ENCODE results near the gene GGT6. TPM values are rescaled to one million over a fixed set of nuclear protein-coding genes. Genes with fewer than 3 reads are reported as not detected.

The GGT6 gene
- polyA plus RNA-seq, 1 of the 3 experiments (the other 2 are of a cell fraction) = not detected

- CTCF ChIA-PET = interaction anchor here (1.0 to 6.8 kb wide), 5 partner anchors 7 to 40 kb away, joined by 4 to 74 read pairs (median 8); no protein-coding TSS in a partner anchor
- Histone ChIP-seq H3K4me2 (no peak overlapping the region), H3K79me2 (ENCODE audit: insufficient read depth) (no peaks in the 10 kb centered on the region), H3F3A (replicated peaks; ENCODE audit: insufficient read depth) (no peaks in the 10 kb centered on the region), H3K27ac (ENCODE audit: low read depth in 2 of 2, low read length in 1 of 2) (no peak overlapping the region), H3K9ac (no peak overlapping the region), H3K9me2 (no peaks in the 10 kb centered on the region), H3K4me1 (ENCODE audit: control insufficient read depth in 1 of 2, insufficient read depth in 2 of 2, low read depth in 1 of 2, low read length in 1 of 2) (peaks cover 0 to 27% of the 10 kb centered on the region in 2 experiments; a peak in 1 of 4 replicates), H3K9me3 (no peaks in the 10 kb centered on the region), H2AFZ (ENCODE audit: low read depth) (no peak overlapping the region), H3K36me3 (replicated peaks in 1 of 2; ENCODE audit: control insufficient read depth in 1 of 2, insufficient read depth in 2 of 2, low read length in 1 of 2) (no peaks in the 10 kb centered on the region), H3K27me3 (ENCODE audit: insufficient read depth) (peaks cover 62% of the 10 kb centered on the region), H3K4me3 (ENCODE audit: low read depth in 2 of 2, low read length in 1 of 2) (no peak overlapping the region), H4K20me1 (ENCODE audit: insufficient read depth) (no peaks in the 10 kb centered on the region)
- POLR2A ChIA-PET = no interaction called here
- DNase-seq = no peak
- WGBS (ENCODE audit: low lambda C conversion rate) = 20% methylated on average over 34 of the region's 57 CpGs
- TF ChIP-seq FOXM1 (IDR thresholded peaks at IDR 0.05; ENCODE audit: low read depth) (no peak), FOSL2 (IDR thresholded peaks at IDR 0.05; ENCODE audit: borderline replicate concordance, low read depth) (no peak), MXI1 (IDR thresholded peaks at IDR 0.05; ENCODE audit: low read depth, low read length) (no peak), YY1 (IDR thresholded peaks at IDR 0.05; ENCODE audit: low read depth) (no peak), TCF12 (IDR thresholded peaks at IDR 0.05) (no peak), NRF1 (IDR thresholded peaks at IDR 0.05; ENCODE audit: low read depth, low read length) (no peak), EZH2phosphoT487 (IDR thresholded peaks at IDR 0.05; ENCODE audit: borderline replicate concordance, low read depth) (no peak), MAX (IDR thresholded peaks at IDR 0.05; ENCODE audit: low read depth) (no peak), POLR2AphosphoS5 (IDR thresholded peaks at IDR 0.05; ENCODE audit: low read depth, low read length) (no peak), MEF2A (IDR thresholded peaks at IDR 0.05; ENCODE audit: borderline replicate concordance, low read depth) (no peak), RXRA (IDR thresholded peaks at IDR 0.05; ENCODE audit: borderline replicate concordance, low read depth) (no peak), FOXJ3 (CRISPR knock-in tag; IDR thresholded peaks at IDR 0.05) (no peak), REST (IDR thresholded peaks at IDR 0.05; ENCODE audit: low read depth, low read length) (no peak), SIN3A (IDR thresholded peaks at IDR 0.05; ENCODE audit: borderline replicate concordance, low read depth, low read length) (no peak), TEAD4 (IDR thresholded peaks at IDR 0.05; ENCODE audit: borderline replicate concordance, insufficient read depth) (no peak), PBX3 (IDR thresholded peaks at IDR 0.05) (no peak)
- TF ChIP-seq, protein P1, sequence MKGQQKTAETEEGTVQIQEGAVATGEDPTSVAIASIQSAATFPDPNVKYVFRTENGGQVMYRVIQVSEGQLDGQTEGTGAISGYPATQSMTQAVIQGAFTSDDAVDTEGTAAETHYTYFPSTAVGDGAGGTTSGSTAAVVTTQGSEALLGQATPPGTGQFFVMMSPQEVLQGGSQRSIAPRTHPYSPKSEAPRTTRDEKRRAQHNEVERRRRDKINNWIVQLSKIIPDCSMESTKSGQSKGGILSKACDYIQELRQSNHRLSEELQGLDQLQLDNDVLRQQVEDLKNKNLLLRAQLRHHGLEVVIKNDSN (IDR thresholded peaks at IDR 0.05; ENCODE audit: borderline replicate concordance, low read depth) = no peak
- TF ChIP-seq, protein P2, sequence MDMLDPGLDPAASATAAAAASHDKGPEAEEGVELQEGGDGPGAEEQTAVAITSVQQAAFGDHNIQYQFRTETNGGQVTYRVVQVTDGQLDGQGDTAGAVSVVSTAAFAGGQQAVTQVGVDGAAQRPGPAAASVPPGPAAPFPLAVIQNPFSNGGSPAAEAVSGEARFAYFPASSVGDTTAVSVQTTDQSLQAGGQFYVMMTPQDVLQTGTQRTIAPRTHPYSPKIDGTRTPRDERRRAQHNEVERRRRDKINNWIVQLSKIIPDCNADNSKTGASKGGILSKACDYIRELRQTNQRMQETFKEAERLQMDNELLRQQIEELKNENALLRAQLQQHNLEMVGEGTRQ (IDR thresholded peaks at IDR 0.05; ENCODE audit: borderline replicate concordance, low read depth, low read length) = no peak
Measured at GRCh38 chr17:4584917-4585637, 24.7 kb upstream of the GGT6 start.

Measured in SK-N-SH (cell line).